Tibial nerve (tissue), 4 donors: ENCODE data around the gene ARSG.

Experiments
- CTCF ChIP-seq, 5 experiments: fragments of 200-600 bp in 3 of 5; fragments of 450-650 bp in 2 of 5; sonication (generic) in 3 of 5; IDR thresholded peaks; one replicate each; pipeline ENCODE4 v1.5.1; 2016 to 2019; ENCODE audit warnings: antibody characterized with exemption in 5 of 5, mild to moderate bottlenecking in 3 of 5, moderate library complexity in 2 of 5
- EP300 ChIP-seq, 2 donors: sonication (generic); formaldehyde crosslinking; IDR thresholded peaks; one replicate each; pipeline ENCODE4 v1.6.1; 2017; ENCODE audit warnings: antibody characterized with exemption in 2 of 2, mild to moderate bottlenecking in 1 of 2

- TF ChIP-seq EP300 (IDR thresholded peaks at IDR 0.05) = no peak
- TF ChIP-seq CTCF (IDR thresholded peaks at IDR 0.05) = no peak
Measured at GRCh38 chr17:68421486-68421885, 130.2 kb downstream of the ARSG start.
